IPS-18c (cell line): Measurements from ENCODE around the gene CAB39.

Source experiments
- H3K4me3 ChIP-seq: 2 replicates; pipeline ENCODE4 v1.7.0; 2013; ENCODE audit warnings: low read depth, mild to moderate bottlenecking, low read length, moderate library complexity; ENCODE audit not compliant: insufficient read depth
- H3K9me3 ChIP-seq: one replicate; pipeline ENCODE4 v1.6.1; 2013; ENCODE audit warnings: mild to moderate bottlenecking, low read length, moderate library complexity; ENCODE audit not compliant: control insufficient read depth, insufficient read depth

Gene CAB39

DNA sequence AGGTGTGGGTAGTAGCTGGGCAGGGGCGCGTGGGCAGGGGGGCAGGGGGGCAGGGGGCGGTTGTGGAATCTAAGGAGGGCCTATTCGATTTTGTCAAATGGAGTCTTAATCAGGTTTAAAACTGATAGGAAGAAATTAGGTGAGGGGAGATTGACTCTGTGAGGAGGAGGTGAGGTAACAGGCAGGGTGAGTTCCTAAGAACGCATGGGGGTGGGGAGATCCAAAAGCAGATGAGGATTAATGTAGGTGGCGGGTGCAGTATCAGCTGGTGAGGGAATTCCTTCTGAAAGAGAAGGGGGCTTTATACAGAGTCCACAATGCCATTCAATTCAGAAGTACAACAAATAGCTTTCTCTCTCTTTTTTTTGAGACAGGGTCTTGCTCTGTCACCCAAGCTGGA lies 72.7 kb downstream of the CAB39 start:
- peaks cover 5% of the 10 kb centered on the region for H3K9me3 ChIP-seq
- H3K4me3 ChIP-seq, result no peak overlapping the region

GRCh38 chr2:230787101-230787500 lies 74.5 kb downstream of the CAB39 start:
- Histone ChIP-seq H3K9me3 (peaks cover 5% of the 10 kb centered on the region), H3K4me3 (no peak overlapping the region)

- no peak overlapping the region for H3K4me3 ChIP-seq
- H3K9me3 ChIP-seq, result peaks cover 3% of the 10 kb centered on the region
Measured at GRCh38 chr2:230788554-230789175, 76.0 kb downstream of the CAB39 start.

GRCh38 chr2:230790981-230791380 lies 78.3 kb downstream of the CAB39 start:
- H3K4me3 ChIP-seq, result no peak overlapping the region
- H3K9me3 ChIP-seq, result peaks cover 3% of the 10 kb centered on the region

GRCh38 chr2:230793572-230794359 lies 81.1 kb downstream of the CAB39 start:
- Histone ChIP-seq H3K4me3 (no peak overlapping the region), H3K9me3 (peaks cover 2% of the 10 kb centered on the region)

DNA sequence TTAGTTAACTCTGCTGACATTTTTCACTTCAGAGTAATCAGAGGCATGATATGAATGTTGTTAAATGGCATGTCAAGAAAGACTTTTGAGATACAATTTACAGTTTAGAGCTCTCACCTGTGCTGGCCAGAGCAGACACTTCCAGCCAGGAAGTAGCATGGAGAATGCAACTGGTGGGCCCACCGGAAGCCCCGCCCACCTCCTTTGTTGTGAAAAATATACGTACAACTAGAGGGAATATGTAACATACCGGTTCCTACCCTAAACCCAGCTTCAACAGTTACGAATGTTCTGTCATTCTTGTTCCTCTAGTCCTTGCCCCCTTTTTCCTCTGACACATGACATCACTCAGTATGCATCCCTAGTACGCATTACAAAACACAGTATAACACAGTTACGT lies 81.9 kb downstream of the CAB39 start:
- no peaks in the 10 kb centered on the region for H3K9me3 ChIP-seq
- H3K4me3 ChIP-seq, result no peak overlapping the region

DNA sequence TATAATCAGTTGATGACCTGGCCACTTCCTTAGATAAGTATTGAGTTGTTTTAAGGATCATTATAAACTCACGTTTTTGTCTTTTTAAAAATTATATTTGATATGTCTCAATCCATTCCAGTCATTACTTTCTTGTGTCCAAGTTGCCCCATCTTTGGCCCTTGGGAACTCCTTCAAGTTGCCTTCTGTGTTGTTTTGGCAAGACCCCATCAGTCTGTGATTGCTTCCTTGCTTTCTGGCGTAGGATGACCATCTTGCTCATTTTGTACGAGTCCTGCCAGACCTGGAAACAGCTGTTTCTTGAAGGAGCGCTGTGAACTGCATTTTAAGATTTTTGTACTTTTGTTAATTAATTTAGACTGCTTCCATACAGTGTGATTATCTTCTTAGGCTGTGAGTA lies 83.2 kb downstream of the CAB39 start:
- H3K9me3 ChIP-seq, result no peaks in the 10 kb centered on the region
- H3K4me3 ChIP-seq, result no peak overlapping the region

DNA sequence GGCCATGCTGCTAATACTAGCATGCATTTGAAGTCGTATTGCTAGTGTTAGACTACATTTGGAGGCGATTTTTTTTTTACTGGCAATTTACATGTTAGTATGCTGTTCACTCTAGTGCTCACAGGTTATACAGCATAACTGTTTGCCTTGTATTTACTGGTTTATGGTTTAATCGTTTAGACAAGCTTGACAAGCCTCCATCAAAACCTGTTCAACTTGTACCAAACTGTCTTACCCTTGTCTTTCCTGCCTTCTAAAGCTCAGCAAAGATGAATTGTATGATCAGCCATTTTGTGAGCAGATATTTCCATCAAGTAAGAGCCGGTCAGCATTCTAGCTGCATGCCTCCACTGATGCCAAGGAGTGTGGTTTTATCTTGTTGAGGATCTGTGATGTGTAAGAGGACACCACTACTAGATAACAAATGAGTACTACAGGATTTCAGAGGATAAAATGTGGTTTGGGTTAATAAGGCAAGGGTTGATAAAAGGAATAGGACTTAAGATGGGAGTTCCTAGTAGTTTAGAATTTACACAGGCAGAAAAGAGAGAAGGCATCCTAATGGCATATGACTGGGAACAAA lies 83.7 kb downstream of the CAB39 start:
- no peak overlapping the region for H3K4me3 ChIP-seq
- H3K9me3 ChIP-seq, result no peaks in the 10 kb centered on the region

DNA sequence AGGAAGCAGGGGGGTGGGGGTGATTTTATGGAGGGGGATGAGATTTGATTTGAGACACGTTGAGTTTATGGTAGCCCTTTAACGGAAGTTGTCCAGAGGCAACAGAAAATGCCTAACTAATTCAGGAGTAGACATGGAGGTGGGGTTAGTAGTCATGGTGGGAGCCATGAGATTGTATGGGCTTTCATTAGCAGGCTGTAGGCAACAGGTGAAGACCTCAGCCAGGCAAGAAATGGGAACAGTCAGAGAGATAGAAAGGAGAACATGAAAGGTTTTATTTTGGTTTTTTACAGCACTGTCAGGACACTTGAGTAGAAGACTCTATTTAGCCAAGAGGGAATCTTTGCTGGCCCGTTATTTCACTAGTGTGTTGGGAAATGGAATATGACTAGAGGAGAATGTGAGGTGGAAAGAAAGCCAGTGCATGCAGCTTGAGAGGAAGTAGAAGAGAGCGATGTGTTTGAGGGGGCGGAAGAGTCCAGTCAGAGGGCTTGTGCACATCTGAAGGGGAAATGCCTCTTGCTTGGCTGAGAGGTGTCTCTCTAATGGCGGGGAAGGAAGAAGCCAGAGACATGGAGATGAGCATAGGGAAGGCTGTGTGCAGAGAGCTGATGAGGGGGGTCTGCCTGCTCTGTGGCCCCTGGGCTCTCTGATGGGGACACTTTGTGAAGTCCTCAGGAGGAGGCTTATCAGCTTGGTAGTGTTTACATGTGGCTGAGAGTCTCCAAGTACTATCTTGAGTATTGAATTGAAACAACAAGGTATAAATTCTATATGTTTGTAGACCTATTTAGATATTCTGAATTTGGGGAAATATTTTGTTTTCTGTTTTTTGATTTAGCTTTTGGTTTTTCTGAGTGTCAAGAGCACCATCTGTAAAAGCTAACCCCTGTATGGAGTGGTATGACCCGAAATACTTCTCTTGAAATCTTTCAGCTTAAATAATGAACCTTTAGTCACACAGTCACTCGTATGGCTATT lies 85.2 kb downstream of the CAB39 start:
- no peak overlapping the region for H3K4me3 ChIP-seq
- H3K9me3 ChIP-seq, result no peaks in the 10 kb centered on the region

GRCh38 chr2:230798769-230799399 lies 86.2 kb downstream of the CAB39 start:
- H3K4me3 ChIP-seq, result no peak overlapping the region
- H3K9me3 ChIP-seq, result no peaks in the 10 kb centered on the region

DNA sequence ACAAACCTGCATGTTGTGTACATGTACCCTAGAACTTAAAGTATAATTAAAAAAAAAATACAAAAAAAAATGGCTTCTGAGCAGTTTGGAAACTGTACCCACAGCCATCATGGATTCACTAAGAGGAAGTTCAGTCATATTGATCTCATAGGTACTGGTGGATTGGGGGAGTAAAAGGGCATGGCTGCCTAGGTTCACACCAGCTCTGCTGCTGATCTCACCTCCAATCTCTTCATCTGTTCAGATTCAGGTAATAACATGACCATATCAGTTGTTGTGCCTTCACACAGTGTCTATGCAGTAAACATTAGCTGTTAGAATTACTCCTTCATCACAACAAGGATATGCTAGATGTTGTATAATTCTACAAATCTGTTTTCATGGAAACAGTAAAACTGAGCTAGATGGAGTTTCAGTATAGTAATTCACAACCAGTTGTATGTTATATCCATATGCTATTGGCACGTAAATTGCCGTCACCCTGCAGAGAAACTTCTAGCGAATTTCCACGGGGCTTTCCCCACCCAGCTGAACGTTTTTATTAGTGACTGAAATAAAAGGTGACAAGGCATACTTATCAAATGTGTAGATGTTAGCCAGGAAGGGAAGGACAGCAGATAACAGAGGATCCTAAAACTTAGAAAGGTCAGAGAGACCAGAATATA lies 92.8 kb downstream of the CAB39 start:
- Histone ChIP-seq H3K9me3 (no peaks in the 10 kb centered on the region), H3K4me3 (no peak overlapping the region)

GRCh38 chr2:230807729-230808128 lies 95.1 kb downstream of the CAB39 start:
- H3K4me3 ChIP-seq, result no peak overlapping the region
- no peaks in the 10 kb centered on the region for H3K9me3 ChIP-seq

DNA sequence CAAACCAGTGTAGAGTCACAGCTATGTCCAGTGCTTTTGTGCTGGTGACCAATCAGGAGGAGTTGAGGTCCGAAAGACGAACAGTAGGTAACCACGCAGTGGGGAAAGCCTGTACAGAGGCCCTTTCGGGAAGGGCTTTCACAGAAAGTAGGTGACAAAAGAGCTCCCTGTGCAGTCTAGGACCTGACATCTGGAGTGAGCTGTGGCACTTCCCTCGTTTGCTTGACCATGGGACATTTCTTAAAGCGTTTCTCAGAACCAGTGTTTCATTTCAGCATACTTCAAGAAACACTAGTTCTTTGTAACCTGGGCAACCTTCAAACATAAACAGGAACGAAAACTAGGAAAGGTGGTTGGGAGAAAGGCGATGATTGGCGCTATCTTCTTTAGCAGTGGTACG lies 96.4 kb downstream of the CAB39 start:
- Histone ChIP-seq H3K9me3 (no peaks in the 10 kb centered on the region), H3K4me3 (no peak overlapping the region)

- H3K4me3 ChIP-seq, result no peak overlapping the region
- no peaks in the 10 kb centered on the region for H3K9me3 ChIP-seq
Measured at GRCh38 chr2:230809677-230810251, 97.1 kb downstream of the CAB39 start.

- Histone ChIP-seq H3K9me3 (no peaks in the 10 kb centered on the region), H3K4me3 (no peak overlapping the region)
Measured at GRCh38 chr2:230811508-230811907, 98.9 kb downstream of the CAB39 start.

GRCh38 chr2:230812033-230812432 lies 99.4 kb downstream of the CAB39 start:
- Histone ChIP-seq H3K9me3 (no peaks in the 10 kb centered on the region), H3K4me3 (no peak overlapping the region)
